Choroid plexus epithelial cell (primary cell): Measurements from ENCODE around the gene PGM5.
A peak's percentile ranks its signal among the peaks of the same experiment; 100 is the strongest.

Experiments used
- DNase-seq: peaks from one replicate; pipeline ENCODE4 v3.0.0-alpha.2; 2010; ENCODE audit warnings: low read depth
- H3K4me3 ChIP-seq: 2 replicates; pipeline ENCODE4 v1.5.1; 2011; ENCODE audit warnings: low read depth, mild to moderate bottlenecking, control low read depth, low read length, moderate library complexity
- CTCF ChIP-seq: conservative IDR thresholded peaks from 2 replicates; pipeline ENCODE4 v1.5.1; 2011; ENCODE audit warnings: low read depth, mild to moderate bottlenecking, control low read depth, inconsistent platforms, low read length, moderate library complexity

PGM5 gene

GRCh38 chr9:68447611-68448010 is 91.2 kb downstream of the PGM5 start:
- TF ChIP-seq CTCF, result no peak
- H3K4me3 ChIP-seq, result no peak overlapping the region
- no peak for DNase-seq

DNA sequence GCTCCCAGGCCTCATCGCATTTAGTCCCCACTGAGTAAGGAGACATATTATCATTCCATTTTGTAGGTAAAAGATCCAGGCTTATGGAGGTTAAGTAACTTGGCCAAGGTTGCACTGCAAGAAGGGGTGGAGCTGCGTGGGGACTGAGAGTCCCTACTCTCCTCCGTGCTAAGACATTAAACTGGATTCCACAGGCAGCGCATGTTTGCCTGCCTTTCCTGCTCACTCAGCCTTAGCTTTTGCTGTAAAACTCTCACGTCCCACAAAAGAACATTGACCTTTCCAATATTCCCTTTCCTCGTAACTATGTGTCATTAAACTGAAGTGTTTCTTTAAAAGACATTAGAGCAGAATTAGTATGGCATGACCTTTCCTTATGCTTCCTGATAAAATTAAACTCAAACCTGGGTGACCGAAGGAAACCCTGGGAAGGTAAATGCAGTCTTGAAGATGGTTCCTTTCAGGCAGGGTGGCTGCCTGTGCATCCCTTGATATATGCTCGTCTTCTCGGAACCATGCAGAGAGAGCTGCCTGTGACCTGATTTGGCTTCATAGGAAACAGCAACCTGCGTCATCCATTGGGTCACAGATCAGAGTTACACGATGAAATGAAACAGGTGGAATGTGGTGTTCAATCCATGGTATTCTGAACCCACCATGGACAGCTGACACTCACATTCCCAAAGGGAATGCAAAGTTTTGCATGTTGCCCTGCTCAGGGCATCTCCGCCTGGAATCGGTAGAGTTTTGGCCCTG is 98.3 kb downstream of the PGM5 start:
- no peak for DNase-seq
- TF ChIP-seq CTCF, result no peak
- no peak overlapping the region for H3K4me3 ChIP-seq

GRCh38 chr9:68455451-68455850 is 99.0 kb downstream of the PGM5 start:
- DNase-seq, result no peak
- no peak overlapping the region for H3K4me3 ChIP-seq
- no peak for TF ChIP-seq CTCF

GRCh38 chr9:68457803-68458202 is 101.4 kb downstream of the PGM5 start:
- DNase-seq, result no peak
- no peak overlapping the region for H3K4me3 ChIP-seq
- no peak for TF ChIP-seq CTCF

GRCh38 chr9:68458918-68459317 is 102.5 kb downstream of the PGM5 start:
- no peak for DNase-seq
- no peak overlapping the region for H3K4me3 ChIP-seq
- no peak for TF ChIP-seq CTCF

- no peak overlapping the region for H3K4me3 ChIP-seq
- TF ChIP-seq CTCF, result no peak
- peak; percentile 1 for DNase-seq
Observed at GRCh38 chr9:68462105-68462775, 105.8 kb downstream of the PGM5 start.

DNA sequence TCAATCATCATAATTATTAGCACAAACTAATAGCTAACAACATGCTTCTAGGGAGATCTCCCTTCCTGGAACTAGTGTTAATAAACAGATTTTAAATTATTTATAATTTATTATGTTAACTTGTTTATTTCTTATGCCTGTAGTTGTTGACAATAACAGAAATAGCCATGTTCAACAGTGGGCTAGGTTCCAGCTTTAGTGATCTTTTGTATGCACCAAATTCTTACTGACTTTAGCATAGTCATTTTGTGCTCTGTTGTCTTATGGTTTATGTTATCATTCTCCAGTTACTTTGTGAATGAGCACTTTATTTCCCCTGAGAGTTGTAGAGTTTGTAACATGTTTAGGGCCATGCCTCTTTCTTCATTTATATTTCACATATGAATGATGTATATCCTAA is 113.7 kb downstream of the PGM5 start:
- DNase-seq, result no peak
- no peak for TF ChIP-seq CTCF
- no peak overlapping the region for H3K4me3 ChIP-seq
